Gastroesophageal sphincter (tissue), 2 donors: ENCODE results near the gene CLPTM1L.

Experiments used
- EP300 ChIP-seq: sonication (generic); formaldehyde crosslinking; IDR thresholded peaks from one replicate; pipeline ENCODE4 v1.6.1; 2017; ENCODE audit warnings: antibody characterized with exemption, mild to moderate bottlenecking
- POLR2A ChIP-seq, 2 donors: fragments of 450-650 bp; IDR thresholded peaks; one replicate each; pipeline ENCODE4 v1.6.1; 2017; ENCODE audit warnings: antibody characterized with exemption in 2 of 2, mild to moderate bottlenecking in 2 of 2, moderate library complexity in 1 of 2

DNA sequence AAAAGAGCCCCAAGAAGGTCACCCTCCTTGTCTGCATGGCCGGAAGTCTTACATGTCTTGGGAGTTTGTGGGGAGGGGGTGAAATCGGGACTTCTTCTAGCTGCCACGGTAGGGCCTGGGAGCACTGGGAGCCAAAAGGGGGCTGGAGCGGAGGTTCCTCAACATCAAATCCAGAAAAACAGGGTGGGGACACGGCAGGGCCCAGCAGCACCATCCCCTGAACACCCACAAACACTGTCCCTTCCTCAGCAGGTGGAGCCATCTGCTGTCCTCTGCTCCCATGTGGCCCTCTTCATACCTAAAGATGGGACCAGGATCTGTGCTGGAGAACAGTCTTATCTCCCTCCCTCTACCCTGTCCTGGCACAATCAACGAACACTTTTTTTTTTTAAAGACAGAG lies 52.8 kb downstream of the CLPTM1L start:
- no peak for TF ChIP-seq POLR2A (IDR thresholded peaks at IDR 0.05)
- TF ChIP-seq EP300 = no peak
